GM12873 (cell line): ENCODE measurements around the gene EEF1B2.

ENCODE experiments used
- TF ChIP-seq, protein P1 (sequence below): IDR thresholded peaks from 2 replicates; pipeline ENCODE4 v1.5.1; 2012; ENCODE audit warnings: low read depth, mild to moderate bottlenecking, moderate library complexity, low read length, control low read depth; ENCODE audit not compliant: insufficient read depth; ENCODE audit errors: missing control alignments

EEF1B2 gene

DNA sequence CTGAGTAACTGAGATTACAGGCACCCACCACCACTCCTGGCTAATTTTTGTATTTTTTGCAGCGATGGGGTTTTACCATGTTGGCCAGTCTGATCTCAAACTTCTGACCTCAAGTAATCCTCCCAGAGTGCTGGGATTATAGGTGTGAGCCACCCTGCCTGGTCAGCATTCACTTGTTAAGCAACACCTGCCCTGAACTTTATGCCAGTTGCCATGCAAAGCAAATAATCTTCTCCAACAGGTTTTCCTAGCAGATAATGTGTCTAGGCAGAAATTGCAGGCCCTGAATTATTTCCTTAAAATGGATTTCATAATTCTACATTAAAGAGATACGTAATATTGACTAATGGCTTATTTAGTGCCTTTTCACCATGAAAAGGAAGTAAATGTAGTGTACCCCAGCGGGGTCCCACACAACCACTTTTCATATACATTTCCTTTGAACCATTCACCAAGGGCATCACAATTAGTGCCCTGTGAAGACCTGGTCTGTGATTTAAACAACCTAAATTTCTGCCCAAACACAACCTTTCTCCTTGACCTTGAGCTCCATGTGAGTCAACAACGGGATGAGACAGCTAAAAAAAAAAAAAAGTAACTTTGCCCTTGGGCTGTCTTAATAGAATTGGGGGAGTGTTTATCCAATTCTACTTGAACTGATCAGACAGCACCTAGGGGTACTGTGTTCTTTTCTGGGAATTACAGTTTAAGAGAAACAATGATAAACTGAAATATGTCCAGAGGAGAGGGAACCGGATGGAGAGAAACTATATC is 41.6 kb downstream of the EEF1B2 start:
- TF ChIP-seq, protein P1, sequence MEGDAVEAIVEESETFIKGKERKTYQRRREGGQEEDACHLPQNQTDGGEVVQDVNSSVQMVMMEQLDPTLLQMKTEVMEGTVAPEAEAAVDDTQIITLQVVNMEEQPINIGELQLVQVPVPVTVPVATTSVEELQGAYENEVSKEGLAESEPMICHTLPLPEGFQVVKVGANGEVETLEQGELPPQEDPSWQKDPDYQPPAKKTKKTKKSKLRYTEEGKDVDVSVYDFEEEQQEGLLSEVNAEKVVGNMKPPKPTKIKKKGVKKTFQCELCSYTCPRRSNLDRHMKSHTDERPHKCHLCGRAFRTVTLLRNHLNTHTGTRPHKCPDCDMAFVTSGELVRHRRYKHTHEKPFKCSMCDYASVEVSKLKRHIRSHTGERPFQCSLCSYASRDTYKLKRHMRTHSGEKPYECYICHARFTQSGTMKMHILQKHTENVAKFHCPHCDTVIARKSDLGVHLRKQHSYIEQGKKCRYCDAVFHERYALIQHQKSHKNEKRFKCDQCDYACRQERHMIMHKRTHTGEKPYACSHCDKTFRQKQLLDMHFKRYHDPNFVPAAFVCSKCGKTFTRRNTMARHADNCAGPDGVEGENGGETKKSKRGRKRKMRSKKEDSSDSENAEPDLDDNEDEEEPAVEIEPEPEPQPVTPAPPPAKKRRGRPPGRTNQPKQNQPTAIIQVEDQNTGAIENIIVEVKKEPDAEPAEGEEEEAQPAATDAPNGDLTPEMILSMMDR, result no peak

DNA sequence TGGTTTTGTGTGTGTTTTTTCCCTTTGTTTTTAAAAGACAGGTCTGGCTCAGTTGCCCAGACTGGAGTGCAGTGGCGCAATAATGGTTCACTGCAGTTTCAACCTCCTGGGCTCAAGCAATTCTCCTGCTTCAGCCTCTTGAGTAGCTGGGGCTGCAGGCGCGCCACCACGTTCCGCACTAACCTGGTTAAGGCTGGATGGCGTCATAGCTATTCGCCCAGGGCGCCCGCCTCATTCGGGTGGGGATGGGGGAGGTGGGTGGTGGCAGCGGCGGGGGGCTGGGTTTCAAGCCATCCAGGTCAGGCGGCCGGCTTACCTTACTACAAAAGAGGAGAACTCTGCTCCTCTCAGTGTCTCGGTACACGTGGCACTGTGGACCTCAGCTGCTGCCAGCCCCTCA is 42.8 kb downstream of the EEF1B2 start:
- TF ChIP-seq, protein P1, result no peak

DNA sequence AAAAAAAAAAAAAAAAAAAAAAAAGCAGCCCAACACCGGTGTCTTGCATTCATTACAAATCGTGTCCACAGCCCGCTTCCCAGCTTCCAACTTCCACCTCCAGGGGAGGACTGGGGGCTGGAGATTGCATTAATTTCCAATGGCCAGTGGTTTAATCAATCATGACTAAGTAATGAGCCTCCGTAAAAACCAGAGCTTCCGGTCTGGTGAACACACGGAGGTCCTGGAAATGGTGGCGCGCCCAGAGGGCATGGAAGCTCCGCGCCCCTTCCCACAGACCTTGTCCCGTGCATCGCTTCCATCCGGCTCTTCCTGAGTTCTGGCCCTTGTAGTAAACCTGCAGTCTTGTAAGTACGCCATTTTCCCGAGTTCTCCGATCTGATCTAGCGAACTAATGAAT is 43.6 kb downstream of the EEF1B2 start:
- TF ChIP-seq, protein P1, result no peak

DNA sequence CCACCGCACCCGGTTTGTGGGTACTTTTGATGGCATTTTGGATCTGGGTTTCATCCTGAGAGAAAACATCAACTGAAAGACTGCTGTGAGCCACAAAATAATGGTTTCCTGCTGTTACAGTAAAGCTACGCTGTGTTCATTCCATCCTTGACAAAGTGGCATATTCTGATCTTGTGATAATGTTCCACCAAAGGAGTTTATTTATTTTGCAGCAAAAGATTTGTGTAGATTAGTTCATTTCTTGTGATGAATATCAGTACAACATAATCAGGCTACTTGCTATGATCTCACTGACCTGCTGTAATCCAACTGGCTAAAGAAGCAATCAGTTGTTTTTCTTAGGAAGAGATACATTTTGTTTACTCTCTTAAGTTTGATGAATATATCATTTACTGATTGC is 45.0 kb downstream of the EEF1B2 start:
- TF ChIP-seq, protein P1, result no peak

DNA sequence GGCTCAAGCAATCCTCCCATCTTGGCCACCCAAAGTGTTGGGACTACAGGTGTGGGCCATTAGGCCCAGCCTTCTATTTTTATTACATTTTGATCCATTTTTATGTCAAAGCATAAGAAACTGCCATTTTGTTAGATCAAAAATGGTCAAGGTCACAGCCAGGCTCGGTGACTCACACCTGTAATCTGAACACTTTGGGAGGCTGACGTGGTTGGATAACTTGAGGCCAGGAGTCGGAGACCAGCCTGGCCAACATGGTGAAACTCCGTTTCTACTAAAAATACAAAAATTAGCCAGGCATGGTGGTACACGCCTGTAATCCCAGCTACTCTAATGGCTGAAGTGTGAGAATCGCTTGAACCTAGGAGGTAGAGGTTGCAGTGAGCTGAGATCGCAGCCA is 49.2 kb downstream of the EEF1B2 start:
- TF ChIP-seq, protein P1, result no peak

DNA sequence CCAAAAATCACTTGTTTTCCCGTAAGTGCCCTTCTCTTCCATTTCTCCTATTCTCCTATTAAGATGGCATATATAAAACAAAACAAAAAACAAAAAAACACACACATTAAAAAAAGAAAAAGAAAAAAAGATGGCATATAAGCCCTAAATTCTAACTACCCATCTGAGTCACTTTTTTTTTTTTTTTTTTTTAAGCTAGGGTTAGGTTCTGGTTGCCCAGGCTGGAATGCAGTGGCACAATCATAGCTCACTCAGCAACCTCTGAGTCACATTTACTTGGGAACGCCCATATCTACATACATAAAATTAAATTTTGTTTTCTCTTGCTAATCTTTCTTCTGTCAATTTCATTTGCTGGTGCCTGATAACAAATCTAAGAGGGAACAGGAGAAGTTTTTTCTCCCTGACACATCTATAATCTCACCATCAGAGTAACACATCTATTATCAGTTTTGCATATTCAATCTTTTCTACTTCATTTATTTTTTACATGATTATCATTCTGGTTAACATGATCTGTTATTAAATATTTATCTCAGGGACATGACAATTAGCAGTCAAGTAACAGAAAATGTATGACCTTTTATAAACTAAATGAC is 52.1 kb downstream of the EEF1B2 start:
- TF ChIP-seq, protein P1, result no peak
